Transverse colon (tissue), 4 donors: ENCODE data around the gene CEP70. TPM values are rescaled to one million over a fixed set of nuclear protein-coding genes. Genes with fewer than 3 reads are reported as not detected.
"Not testable (repeated sequence)": the region's sequence is repeated elsewhere in the genome, so short reads cannot be mapped to it uniquely, and the experiment has no call there.

ENCODE experiments used
- DNase-seq: peaks from one replicate; pipeline ENCODE4 v3.0.0-alpha.2; 2019
- H3K27ac ChIP-seq, 4 donors: fragments of 200-600 bp; sonication (generic); 2 replicates each; pipeline ENCODE4 v1.5.1; 2016 to 2018; ENCODE audit warnings: inconsistent platforms in 4 of 4
- H3K27me3 ChIP-seq: fragments of 200-600 bp; sonication (generic); 2 replicates; pipeline ENCODE4 v1.5.1; 2017; ENCODE audit warnings: inconsistent platforms
- H3K36me3 ChIP-seq, 4 donors: fragments of 200-600 bp; sonication (generic); 2 replicates each; pipeline ENCODE4 v1.5.1; 2017 to 2019; ENCODE audit warnings: inconsistent platforms in 4 of 4
- H3K4me1 ChIP-seq, 4 donors: fragments of 200-600 bp; sonication (generic); 2 replicates each; pipeline ENCODE4 v1.5.1; 2017 to 2020; ENCODE audit warnings: inconsistent platforms in 4 of 4
- H3K4me3 ChIP-seq, 4 donors: fragments of 200-600 bp; sonication (generic); 1 replicate in 1 of 4; 2 replicates in 3 of 4; pipeline versions ENCODE4 v1.5.1 to v1.6.1; 2017 to 2019; ENCODE audit warnings: inconsistent platforms in 4 of 4
- H3K9me3 ChIP-seq, 2 donors: fragments of 200-600 bp; sonication (generic); 2 replicates each; pipeline ENCODE4 v1.5.1; 2017 to 2019; ENCODE audit warnings: inconsistent platforms in 2 of 2
- EP300 ChIP-seq: sonication (generic); formaldehyde crosslinking; IDR thresholded peaks from one replicate; pipeline ENCODE4 v1.6.1; 2017; ENCODE audit warnings: antibody characterized with exemption, low read depth
- POLR2A ChIP-seq: fragments of 450-650 bp; IDR thresholded peaks from one replicate; pipeline ENCODE4 v1.6.1; 2016; ENCODE audit warnings: antibody characterized with exemption, mild to moderate bottlenecking, moderate library complexity
- POLR2AphosphoS5 ChIP-seq, 3 donors: sonication (generic); formaldehyde crosslinking; IDR thresholded peaks; one replicate each; pipeline ENCODE4 v1.6.1; 2016; ENCODE audit warnings: antibody characterized with exemption in 3 of 3
- WGBS, 2 donors: methylation state at CpG; one replicate each; pipeline ENCODE4 v1.1.5; 2018; ENCODE audit warnings: low coverage in 1 of 2; 5-methylcytosine and 5-hydroxymethylcytosine counted together
- in situ Hi-C, 4 donors: fragments of 200-750 bp; cut with MboI; loops; one replicate each; pipeline versions ENCODE4 v1.15.0 to v1.15.1; 2017; ENCODE audit warnings: low sequenced_read_pairs in 3 of 4, low pct_ligation_motif_present in 1 of 4, low pct_unique_long_range_greater_than_20kb in 1 of 4
- intact Hi-C: fragments of 100-400 bp; cut with DNase I; formaldehyde crosslinking; loops from one replicate; pipeline ENCODE4 v1.15.1; 2023; ENCODE audit warnings: low total_unique reads
- total RNA-seq, 4 donors: library from RNA; depleted of rRNA; stranded (reverse); fragments of >200 nt; gene quantifications; one replicate each; pipeline ENCODE4 v1.1.0, GENCODE V29; 2016
- TF ChIP-seq, protein P1 (sequence below), 5 experiments: fragments of 200-600 bp in 3 of 5; fragments of 450-650 bp in 2 of 5; sonication (generic) in 3 of 5; IDR thresholded peaks; 1 replicate in 2 of 5; 2 replicates in 3 of 5; pipeline ENCODE4 v1.5.1; 2016 to 2017; ENCODE audit warnings: antibody characterized with exemption in 5 of 5, inconsistent platforms in 3 of 5, mild to moderate bottlenecking in 2 of 5, moderate library complexity in 1 of 5

CEP70 gene
- total RNA-seq, 4 donors from 2014 or later = 4.1 to 46.8 (median 22.6) TPM

DNA sequence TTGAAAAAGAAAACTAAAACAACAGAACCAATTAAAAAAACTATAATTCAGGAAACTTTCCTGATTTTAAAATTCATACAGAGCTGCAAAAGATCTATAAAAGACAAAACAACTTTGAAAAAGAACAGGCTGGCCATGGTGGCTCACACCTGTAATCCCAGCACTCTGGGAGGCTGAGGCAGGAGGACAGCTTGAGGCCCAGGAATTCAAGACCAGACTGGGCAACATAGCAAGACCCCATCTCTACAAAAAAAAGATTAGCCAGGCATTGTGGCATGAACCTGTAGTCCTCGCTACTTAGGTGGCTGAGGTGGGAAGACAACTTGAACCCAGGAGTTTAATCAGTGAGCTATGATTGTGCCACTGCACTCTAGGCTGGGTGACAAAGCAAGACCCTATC lies 6.7 kb downstream of the CEP70 start:
- peaks cover 0 to 4% (median 0%) of the 10 kb centered on the region in 4 donors for H3K36me3 ChIP-seq
- no peaks in the 10 kb centered on the region for H3K27me3 ChIP-seq
- intact Hi-C loops (no loop called here), in situ Hi-C loops (no loop called here)
- no peak overlapping the region for H3K27ac ChIP-seq
- no peak for TF ChIP-seq POLR2AphosphoS5 (IDR thresholded peaks at IDR 0.05)
- TF ChIP-seq, protein P1, sequence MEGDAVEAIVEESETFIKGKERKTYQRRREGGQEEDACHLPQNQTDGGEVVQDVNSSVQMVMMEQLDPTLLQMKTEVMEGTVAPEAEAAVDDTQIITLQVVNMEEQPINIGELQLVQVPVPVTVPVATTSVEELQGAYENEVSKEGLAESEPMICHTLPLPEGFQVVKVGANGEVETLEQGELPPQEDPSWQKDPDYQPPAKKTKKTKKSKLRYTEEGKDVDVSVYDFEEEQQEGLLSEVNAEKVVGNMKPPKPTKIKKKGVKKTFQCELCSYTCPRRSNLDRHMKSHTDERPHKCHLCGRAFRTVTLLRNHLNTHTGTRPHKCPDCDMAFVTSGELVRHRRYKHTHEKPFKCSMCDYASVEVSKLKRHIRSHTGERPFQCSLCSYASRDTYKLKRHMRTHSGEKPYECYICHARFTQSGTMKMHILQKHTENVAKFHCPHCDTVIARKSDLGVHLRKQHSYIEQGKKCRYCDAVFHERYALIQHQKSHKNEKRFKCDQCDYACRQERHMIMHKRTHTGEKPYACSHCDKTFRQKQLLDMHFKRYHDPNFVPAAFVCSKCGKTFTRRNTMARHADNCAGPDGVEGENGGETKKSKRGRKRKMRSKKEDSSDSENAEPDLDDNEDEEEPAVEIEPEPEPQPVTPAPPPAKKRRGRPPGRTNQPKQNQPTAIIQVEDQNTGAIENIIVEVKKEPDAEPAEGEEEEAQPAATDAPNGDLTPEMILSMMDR (IDR thresholded peaks at IDR 0.05) = no peak
- TF ChIP-seq EP300 = no peak
- TF ChIP-seq POLR2A = no peak
- H3K9me3 ChIP-seq = no peaks in the 10 kb centered on the region
- WGBS, 2 donors = 100% methylated on average over 1 of the region's 1 CpG
- H3K4me1 ChIP-seq = peaks cover 0 to 19% (median 6%) of the 10 kb centered on the region in 4 donors
- no peak for DNase-seq
- no peak overlapping the region for H3K4me3 ChIP-seq

DNA sequence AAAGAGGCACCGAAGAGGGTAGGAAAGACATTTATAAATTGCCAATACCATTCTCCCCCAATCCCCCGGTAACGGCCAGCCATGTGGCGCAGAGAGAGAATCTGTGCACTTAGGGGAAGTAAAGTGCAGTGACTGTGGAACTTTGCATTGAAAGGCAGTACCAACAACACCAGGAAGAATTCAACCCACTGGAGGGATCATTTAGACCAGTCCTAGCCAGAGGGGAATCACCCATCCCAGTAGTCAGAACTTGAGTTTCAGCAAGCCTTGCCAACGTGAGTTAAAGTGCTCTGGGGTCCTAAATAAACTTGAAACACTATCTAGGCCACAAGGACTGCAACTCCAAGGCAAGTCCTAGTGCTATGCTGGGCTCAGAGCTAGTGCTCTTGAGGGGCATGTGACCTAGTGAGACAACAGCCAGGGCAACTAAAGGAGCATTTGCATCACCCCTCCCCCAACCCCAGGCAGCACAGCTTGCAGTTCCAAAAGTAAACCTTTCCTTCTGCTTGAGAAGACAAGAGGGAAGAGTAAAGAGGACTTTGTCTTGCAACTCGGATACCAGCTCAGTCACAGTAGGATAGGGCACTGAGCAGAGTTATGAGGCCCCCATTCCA lies 15.0 kb downstream of the CEP70 start:
- Histone ChIP-seq H3K9me3 (no peaks in the 10 kb centered on the region), H3K27me3 (no peaks in the 10 kb centered on the region), H3K4me3 (no peak overlapping the region), H3K27ac (no peak overlapping the region), H3K36me3 (no peaks in the 10 kb centered on the region), H3K4me1 (no peaks in the 10 kb centered on the region)
- intact Hi-C loops (no loop called here), in situ Hi-C loops (no loop called here)
- DNase-seq = no peak
- WGBS, 2 donors = 83% methylated on average over 6 of the region's 6 CpGs; no CpG with 5 or more reads in 1 of the 2 donors
- TF ChIP-seq POLR2AphosphoS5 (IDR thresholded peaks at IDR 0.05) (no peak), POLR2A (no peak), EP300 (no peak)
- TF ChIP-seq, protein P1 (IDR thresholded peaks at IDR 0.05) = no peak

DNA sequence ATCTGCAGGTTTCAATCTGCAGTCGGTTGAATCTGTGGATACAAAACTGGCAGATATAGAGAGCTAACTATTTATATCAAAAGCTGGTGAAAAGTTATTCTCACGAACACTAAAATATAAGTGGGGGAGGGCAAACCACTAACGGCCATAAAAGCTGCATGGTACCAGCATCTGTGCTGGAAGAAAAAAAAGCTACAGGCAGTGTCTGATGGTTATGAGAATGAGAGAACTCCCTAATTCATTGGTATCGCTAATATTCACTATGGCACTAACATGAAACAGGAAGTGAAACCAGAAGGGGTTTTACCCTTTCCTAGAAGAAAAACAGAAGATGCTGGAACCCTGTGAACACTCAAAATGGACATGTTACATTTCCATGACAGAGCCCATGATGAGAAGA lies 15.9 kb downstream of the CEP70 start:
- H3K27me3 ChIP-seq = no peaks in the 10 kb centered on the region
- intact Hi-C loops (no loop called here), in situ Hi-C loops (no loop called here)
- H3K9me3 ChIP-seq = no peaks in the 10 kb centered on the region
- no peaks in the 10 kb centered on the region for H3K36me3 ChIP-seq
- TF ChIP-seq POLR2AphosphoS5 (IDR thresholded peaks at IDR 0.05) (no peak), EP300 (no peak), POLR2A (no peak)
- TF ChIP-seq, protein P1 (IDR thresholded peaks at IDR 0.05) = no peak
- no peaks in the 10 kb centered on the region for H3K4me1 ChIP-seq
- 66 to 90% methylated on average over 3 to 4 of the region's 4 CpGs for WGBS, 2 donors
- no peak overlapping the region for H3K4me3 ChIP-seq
- no peak overlapping the region for H3K27ac ChIP-seq
- no peak for DNase-seq

DNA sequence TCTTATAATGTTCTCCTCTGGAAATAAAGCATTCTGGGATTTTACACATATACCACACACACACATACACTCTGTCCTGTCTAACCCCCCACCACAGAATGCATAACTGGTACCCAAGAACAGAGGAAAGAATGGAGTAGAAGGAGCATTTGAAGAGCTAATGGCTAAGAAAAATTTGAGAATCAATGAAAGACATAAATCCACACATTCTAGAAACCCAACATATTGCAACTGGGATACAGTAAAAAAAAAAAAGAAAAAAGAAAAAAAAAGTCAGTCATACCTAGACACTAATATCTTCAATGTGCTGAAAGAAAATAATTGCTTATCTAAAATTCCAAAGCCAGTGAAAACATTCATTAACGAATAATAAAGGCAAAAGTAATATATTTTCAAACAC lies 20.9 kb downstream of the CEP70 start:
- no peak overlapping the region for H3K4me3 ChIP-seq
- H3K9me3 ChIP-seq = no peaks in the 10 kb centered on the region
- no peak for DNase-seq
- H3K27me3 ChIP-seq = no peaks in the 10 kb centered on the region
- peaks cover 0 to 3% (median 0%) of the 10 kb centered on the region in 4 donors for H3K4me1 ChIP-seq
- intact Hi-C loops = no loop called here
- H3K36me3 ChIP-seq = no peaks in the 10 kb centered on the region
- no peak overlapping the region for H3K27ac ChIP-seq
- in situ Hi-C loops = no loop called here
- WGBS, 2 donors = 89 to 100% methylated on average over 1 of the region's 1 CpG
- TF ChIP-seq, protein P1 (IDR thresholded peaks at IDR 0.05) = no peak
- TF ChIP-seq EP300 = no peak
- TF ChIP-seq POLR2A = no peak
- no peak for TF ChIP-seq POLR2AphosphoS5 (IDR thresholded peaks at IDR 0.05)

DNA sequence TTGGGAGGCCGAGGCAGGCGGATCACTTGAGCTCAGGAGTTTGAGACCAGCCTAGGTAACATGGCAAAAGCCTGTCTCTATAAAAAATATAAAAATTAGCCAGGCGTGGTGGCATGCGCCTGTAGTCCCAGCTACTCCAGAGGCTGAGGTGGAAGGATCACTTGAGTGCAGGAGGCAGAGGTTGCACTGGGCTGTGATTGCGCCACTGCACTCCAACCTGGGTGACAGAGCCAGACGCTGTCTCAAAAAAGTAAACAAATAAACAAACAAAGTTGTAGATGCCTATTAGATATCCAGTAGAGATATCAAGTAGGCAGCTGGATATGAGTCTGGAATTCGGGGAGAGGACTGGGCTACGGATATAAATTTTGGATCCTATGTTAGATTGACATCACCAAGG lies 24.4 kb downstream of the CEP70 start:
- intact Hi-C loops, in situ Hi-C loops, H3K4me1 ChIP-seq, H3K27me3 ChIP-seq, DNase-seq, H3K4me3 ChIP-seq, H3K9me3 ChIP-seq, H3K36me3 ChIP-seq, H3K27ac ChIP-seq: not testable (repeated sequence)
- WGBS, 2 donors = 92 to 96% methylated on average over 5 to 8 of the region's 8 CpGs
